Neural cell (in vitro differentiated cells): ENCODE data around the gene OXLD1.

Source experiments
- TAF1 ChIP-seq: IDR thresholded peaks from 2 replicates; pipeline ENCODE4 v1.6.1; 2012; ENCODE audit warnings: low read depth
- TF ChIP-seq, protein P1 (sequence below): fragments of 450-650 bp; IDR thresholded peaks from 2 replicates; pipeline ENCODE4 v1.5.1; 2014; ENCODE audit warnings: antibody characterized with exemption, mild to moderate bottlenecking, moderate library complexity; ENCODE audit not compliant: poor library complexity, severe bottlenecking

DNA sequence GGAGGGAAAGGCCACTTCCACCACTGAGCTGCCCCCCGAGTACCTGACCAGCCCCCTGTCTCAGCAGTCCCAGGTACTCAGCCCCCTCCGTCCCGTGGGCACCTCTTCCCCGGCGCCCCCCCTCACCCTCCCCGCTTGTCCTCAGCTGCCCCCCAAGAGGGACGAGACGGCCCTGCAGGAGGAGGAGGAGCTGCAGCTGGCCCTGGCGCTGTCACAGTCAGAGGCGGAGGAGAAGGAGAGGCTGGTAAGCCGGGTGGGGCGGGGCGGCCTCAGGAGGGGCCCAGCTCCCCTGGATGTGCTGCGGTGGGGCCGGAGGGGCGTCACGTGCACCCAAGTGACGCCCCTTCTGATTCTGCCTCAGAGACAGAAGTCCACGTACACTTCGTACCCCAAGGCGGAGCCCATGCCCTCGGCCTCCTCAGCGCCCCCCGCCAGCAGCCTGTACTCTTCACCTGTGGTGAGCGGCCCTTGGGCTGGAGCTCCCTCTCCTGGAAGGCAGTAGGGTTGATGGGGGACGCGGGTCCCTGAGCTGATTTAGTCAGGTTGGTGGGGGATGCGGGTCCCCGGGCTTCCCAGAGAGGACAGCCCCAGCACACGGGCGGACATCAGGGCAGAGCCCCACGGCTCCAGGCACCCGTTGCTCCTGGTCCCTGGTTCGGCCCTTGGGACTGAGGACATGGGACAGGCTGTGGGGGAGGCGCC, 27.3 kb upstream of the OXLD1 start:
- TF ChIP-seq, protein P1, sequence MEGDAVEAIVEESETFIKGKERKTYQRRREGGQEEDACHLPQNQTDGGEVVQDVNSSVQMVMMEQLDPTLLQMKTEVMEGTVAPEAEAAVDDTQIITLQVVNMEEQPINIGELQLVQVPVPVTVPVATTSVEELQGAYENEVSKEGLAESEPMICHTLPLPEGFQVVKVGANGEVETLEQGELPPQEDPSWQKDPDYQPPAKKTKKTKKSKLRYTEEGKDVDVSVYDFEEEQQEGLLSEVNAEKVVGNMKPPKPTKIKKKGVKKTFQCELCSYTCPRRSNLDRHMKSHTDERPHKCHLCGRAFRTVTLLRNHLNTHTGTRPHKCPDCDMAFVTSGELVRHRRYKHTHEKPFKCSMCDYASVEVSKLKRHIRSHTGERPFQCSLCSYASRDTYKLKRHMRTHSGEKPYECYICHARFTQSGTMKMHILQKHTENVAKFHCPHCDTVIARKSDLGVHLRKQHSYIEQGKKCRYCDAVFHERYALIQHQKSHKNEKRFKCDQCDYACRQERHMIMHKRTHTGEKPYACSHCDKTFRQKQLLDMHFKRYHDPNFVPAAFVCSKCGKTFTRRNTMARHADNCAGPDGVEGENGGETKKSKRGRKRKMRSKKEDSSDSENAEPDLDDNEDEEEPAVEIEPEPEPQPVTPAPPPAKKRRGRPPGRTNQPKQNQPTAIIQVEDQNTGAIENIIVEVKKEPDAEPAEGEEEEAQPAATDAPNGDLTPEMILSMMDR = no peak
- TF ChIP-seq TAF1 = no peak
